GM23338 (cell line): Measurements from ENCODE around the gene TMBIM6.

Source experiments
- CREB1 ChIP-seq: fragments of 250-450 bp; sonication (Bioruptor Pico); IDR thresholded peaks from 2 replicates; pipeline ENCODE4 v1.5.0; 2020; ENCODE audit warnings: low read depth, mild to moderate bottlenecking, moderate library complexity
- EZH2 ChIP-seq: fragments of 200-600 bp; sonication (generic); IDR thresholded peaks from one replicate; pipeline ENCODE4 v1.8.0; 2017; ENCODE audit warnings: antibody characterized with exemption, mild to moderate bottlenecking, low read depth; ENCODE audit not compliant: unreplicated experiment
- EZH2phosphoT487 ChIP-seq: fragments of 200-600 bp; sonication (generic); IDR thresholded peaks from one replicate; pipeline ENCODE4 v1.8.1; 2018; ENCODE audit warnings: antibody characterized with exemption; ENCODE audit not compliant: unreplicated experiment
- JUNB ChIP-seq: IDR thresholded peaks from one replicate; pipeline ENCODE4 v1.6.1; 2016; ENCODE audit warnings: antibody characterized with exemption; ENCODE audit not compliant: unreplicated experiment
- POLR2AphosphoS5 ChIP-seq: IDR thresholded peaks from 2 replicates; pipeline ENCODE4 v1.6.1; 2016; ENCODE audit warnings: antibody characterized with exemption, low read depth
- STAT1 ChIP-seq: IDR thresholded peaks from one replicate; pipeline ENCODE4 v1.6.1; 2016; ENCODE audit warnings: antibody characterized with exemption; ENCODE audit not compliant: unreplicated experiment
- TF ChIP-seq, protein P1 (sequence below), 2 experiments: fragments of 200-600 bp in 1 of 2; sonication (generic) in 1 of 2; conservative IDR thresholded peaks; 2 replicates each; pipeline versions ENCODE4 v1.5.1 to v1.6.1; 2016 to 2017; ENCODE audit warnings: antibody characterized with exemption in 2 of 2, low read depth in 2 of 2, mild to moderate bottlenecking in 2 of 2, moderate library complexity in 1 of 2
- TF ChIP-seq, protein P2 (sequence below): IDR thresholded peaks from one replicate; pipeline ENCODE4 v1.6.1; 2018; ENCODE audit warnings: antibody characterized with exemption; ENCODE audit not compliant: unreplicated experiment

DNA sequence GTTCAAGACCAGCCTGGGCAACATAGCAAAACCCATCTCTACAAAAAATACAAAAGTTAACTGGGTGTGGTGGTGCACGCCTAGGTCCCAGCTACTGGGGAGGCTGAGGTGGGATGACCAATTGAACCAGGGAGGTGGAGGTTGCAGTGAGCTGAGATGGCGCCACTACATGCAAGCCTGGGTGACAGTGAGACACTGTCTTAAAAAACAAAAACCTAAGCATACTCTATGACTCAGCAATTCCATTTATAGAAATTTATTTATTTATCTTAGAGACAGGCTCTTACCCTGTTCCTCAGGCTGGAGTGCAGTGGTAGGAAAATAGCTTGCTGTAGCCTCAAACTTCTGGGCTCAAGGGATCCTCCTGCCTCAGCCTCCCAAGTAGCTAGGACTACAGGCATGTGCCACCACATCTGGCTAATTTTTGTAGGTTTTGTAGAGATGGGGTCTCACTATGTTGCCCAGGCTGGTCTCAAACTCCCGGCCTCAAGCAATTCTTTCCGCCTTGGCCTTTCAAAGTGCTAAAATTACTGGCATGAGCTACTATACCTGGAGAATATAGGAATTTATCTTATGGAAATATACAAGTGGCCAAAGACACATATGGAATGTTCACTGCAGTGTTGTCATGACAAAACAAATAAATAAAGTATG, 43.5 kb downstream of the TMBIM6 start:
- TF ChIP-seq, protein P1, sequence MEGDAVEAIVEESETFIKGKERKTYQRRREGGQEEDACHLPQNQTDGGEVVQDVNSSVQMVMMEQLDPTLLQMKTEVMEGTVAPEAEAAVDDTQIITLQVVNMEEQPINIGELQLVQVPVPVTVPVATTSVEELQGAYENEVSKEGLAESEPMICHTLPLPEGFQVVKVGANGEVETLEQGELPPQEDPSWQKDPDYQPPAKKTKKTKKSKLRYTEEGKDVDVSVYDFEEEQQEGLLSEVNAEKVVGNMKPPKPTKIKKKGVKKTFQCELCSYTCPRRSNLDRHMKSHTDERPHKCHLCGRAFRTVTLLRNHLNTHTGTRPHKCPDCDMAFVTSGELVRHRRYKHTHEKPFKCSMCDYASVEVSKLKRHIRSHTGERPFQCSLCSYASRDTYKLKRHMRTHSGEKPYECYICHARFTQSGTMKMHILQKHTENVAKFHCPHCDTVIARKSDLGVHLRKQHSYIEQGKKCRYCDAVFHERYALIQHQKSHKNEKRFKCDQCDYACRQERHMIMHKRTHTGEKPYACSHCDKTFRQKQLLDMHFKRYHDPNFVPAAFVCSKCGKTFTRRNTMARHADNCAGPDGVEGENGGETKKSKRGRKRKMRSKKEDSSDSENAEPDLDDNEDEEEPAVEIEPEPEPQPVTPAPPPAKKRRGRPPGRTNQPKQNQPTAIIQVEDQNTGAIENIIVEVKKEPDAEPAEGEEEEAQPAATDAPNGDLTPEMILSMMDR (conservative IDR thresholded peaks at IDR 0.05; ENCODE audit: low read depth in 2 of 2), result no peak
- TF ChIP-seq, protein P2, sequence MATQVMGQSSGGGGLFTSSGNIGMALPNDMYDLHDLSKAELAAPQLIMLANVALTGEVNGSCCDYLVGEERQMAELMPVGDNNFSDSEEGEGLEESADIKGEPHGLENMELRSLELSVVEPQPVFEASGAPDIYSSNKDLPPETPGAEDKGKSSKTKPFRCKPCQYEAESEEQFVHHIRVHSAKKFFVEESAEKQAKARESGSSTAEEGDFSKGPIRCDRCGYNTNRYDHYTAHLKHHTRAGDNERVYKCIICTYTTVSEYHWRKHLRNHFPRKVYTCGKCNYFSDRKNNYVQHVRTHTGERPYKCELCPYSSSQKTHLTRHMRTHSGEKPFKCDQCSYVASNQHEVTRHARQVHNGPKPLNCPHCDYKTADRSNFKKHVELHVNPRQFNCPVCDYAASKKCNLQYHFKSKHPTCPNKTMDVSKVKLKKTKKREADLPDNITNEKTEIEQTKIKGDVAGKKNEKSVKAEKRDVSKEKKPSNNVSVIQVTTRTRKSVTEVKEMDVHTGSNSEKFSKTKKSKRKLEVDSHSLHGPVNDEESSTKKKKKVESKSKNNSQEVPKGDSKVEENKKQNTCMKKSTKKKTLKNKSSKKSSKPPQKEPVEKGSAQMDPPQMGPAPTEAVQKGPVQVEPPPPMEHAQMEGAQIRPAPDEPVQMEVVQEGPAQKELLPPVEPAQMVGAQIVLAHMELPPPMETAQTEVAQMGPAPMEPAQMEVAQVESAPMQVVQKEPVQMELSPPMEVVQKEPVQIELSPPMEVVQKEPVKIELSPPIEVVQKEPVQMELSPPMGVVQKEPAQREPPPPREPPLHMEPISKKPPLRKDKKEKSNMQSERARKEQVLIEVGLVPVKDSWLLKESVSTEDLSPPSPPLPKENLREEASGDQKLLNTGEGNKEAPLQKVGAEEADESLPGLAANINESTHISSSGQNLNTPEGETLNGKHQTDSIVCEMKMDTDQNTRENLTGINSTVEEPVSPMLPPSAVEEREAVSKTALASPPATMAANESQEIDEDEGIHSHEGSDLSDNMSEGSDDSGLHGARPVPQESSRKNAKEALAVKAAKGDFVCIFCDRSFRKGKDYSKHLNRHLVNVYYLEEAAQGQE, result no peak
- TF ChIP-seq POLR2AphosphoS5 (no peak), EZH2 (no peak), CREB1 (no peak), JUNB (no peak), EZH2phosphoT487 (no peak), STAT1 (no peak)
